NT2/D1 (cell line): ENCODE data around the gene NOL8.

Experiments used
- YY1 ChIP-seq: IDR thresholded peaks from 2 replicates; pipeline ENCODE4 v1.6.1; 2011; ENCODE audit not compliant: insufficient read length, insufficient read depth
- ZNF274 ChIP-seq: IDR thresholded peaks from 2 replicates; pipeline ENCODE4 v1.6.1; 2011; ENCODE audit warnings: mild to moderate bottlenecking, low read depth, low read length

DNA sequence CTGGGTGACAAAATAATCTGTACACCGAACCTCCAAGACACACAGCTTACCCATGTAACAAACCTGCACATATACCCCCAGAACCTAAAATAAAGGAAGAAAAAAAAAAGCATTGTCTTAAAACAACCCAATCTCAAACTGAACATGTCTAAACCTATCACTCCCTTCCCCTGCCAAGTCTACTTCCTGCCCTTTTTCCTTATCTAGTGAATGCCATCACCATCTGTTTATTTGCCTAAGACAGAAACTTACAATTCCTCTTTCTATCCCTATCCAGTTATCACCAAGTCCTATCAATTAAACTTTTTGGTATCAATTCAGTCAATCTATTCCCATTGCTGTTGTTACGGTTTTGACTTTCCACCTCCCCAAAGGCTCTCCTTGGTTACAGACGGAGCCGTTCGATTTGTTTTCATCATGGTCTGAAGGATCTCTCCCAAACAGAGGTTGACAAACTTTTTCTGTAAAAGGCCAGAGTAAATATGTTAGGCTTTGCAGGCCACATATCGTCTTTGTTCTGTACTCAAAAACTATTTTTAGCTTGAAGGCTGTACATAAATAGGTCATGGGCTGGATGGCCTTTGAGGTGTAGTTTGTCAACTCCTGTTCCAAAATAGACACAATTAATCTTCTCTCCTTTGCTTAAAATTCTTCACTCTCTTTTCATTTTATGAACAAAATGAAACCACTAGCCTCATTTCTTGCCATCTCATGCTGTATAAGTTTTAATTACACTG, 12.1 kb downstream of the NOL8 start:
- TF ChIP-seq YY1 (no peak), ZNF274 (no peak)
